Activated B cell treated with CpG ODN at 0.5 μM for 24 hours (primary cell): ENCODE data around the gene COX4I1. TPM values are rescaled to one million over a fixed set of nuclear protein-coding genes. Genes with fewer than 3 reads are reported as not detected.

Source experiments
- ATAC-seq: fragments of 200-7000 bp; cut with Tn5 transposase; one replicate; pipeline ENCODE4 v1.10.0; 2021; ENCODE audit warnings: low read depth, mild to moderate bottlenecking, moderate library complexity
- CTCF ChIA-PET: fragments of 350-600 bp; sonication (Branson Sonifier 250); formaldehyde crosslinking; loops from one replicate; lab custom pipeline; 2021; ENCODE audit warnings: antibody characterized with exemption; lab: Charles Lee
- POLR2A ChIA-PET: fragments of 350-600 bp; sonication (Branson Sonifier 250); formaldehyde crosslinking; loops from one replicate; lab custom pipeline; 2021; ENCODE audit warnings: antibody characterized with exemption; lab: Charles Lee
- DNase-seq: peaks from one replicate; pipeline ENCODE4 v3.0.0; 2022
- H3K27ac Mint-ChIP-seq: one replicate; pipeline ENCODE4 v1.8.0; 2020; ENCODE audit warnings: mixed read lengths
- H3K27me3 Mint-ChIP-seq: one replicate; pipeline ENCODE4 v1.8.0; 2021; ENCODE audit warnings: mixed read lengths
- H3K36me3 Mint-ChIP-seq: one replicate; pipeline ENCODE4 v1.8.0; 2021; ENCODE audit warnings: low read depth, mixed read lengths
- H3K4me1 Mint-ChIP-seq: one replicate; pipeline ENCODE4 v1.8.0; 2021; ENCODE audit warnings: mixed read lengths
- H3K4me3 Mint-ChIP-seq: one replicate; pipeline ENCODE4 v1.8.0; 2020; ENCODE audit warnings: mild to moderate bottlenecking, mixed read lengths
- H3K9me3 Mint-ChIP-seq: one replicate; pipeline ENCODE4 v1.8.0; 2020; ENCODE audit warnings: mixed read lengths
- CTCF ChIP-seq: fragments of 200-600 bp; IDR thresholded peaks from one replicate; pipeline ENCODE4 v1.8.0; 2022; ENCODE audit warnings: antibody characterized with exemption, mild to moderate bottlenecking
- intact Hi-C: fragments of 100-400 bp; cut with micrococcal nuclease; formaldehyde crosslinking; loops from one replicate; pipeline ENCODE4 v1.15.1; 2024
- total RNA-seq: library from RNA; stranded (reverse); gene quantifications from 2 replicates; pipeline ENCODE4 v1.2.3, GENCODE V29; 2022

The COX4I1 gene
- total RNA-seq, 1 donor from 2014 or later, result 578 TPM

GRCh38 chr16:85785927-85786326 is 13.6 kb upstream of the COX4I1 start:
- intact Hi-C loops, result no loop called here
- Mint-ChIP-seq H3K27ac (no peak overlapping the region), H3K36me3 (peaks cover 66% of the 10 kb centered on the region), H3K4me1 (peaks cover 16% of the 10 kb centered on the region), H3K9me3 (no peaks in the 10 kb centered on the region), H3K4me3 (no peak overlapping the region), H3K27me3 (no peaks in the 10 kb centered on the region)
- DNase-seq (no peak), ATAC-seq (no peak)
- no peak for TF ChIP-seq CTCF
- ChIA-PET POLR2A (no interaction called here), CTCF (no interaction called here)

- peaks cover 15% of the 10 kb centered on the region for H3K4me1 Mint-ChIP-seq
- H3K4me3 Mint-ChIP-seq, result no peak overlapping the region
- H3K36me3 Mint-ChIP-seq, result peaks cover 69% of the 10 kb centered on the region
- intact Hi-C loops, result no loop called here
- ChIA-PET CTCF (no interaction called here), POLR2A (no interaction called here)
- H3K27me3 Mint-ChIP-seq, result no peaks in the 10 kb centered on the region
- no peak for TF ChIP-seq CTCF
- H3K9me3 Mint-ChIP-seq, result no peaks in the 10 kb centered on the region
- no peak for ATAC-seq
- H3K27ac Mint-ChIP-seq, result no peak overlapping the region
- no peak for DNase-seq
Observed at GRCh38 chr16:85788819-85789218, 10.7 kb upstream of the COX4I1 start.

- CTCF ChIA-PET, result interaction anchor here (0.6 kb wide), 2 partner anchors 440 to 732 kb away, joined by 3 to 5 read pairs; no protein-coding TSS in a partner anchor
Observed at GRCh38 chr16:85789773-85790172, 9.7 kb upstream of the COX4I1 start.

GRCh38 chr16:85793662-85794298 is 5.7 kb upstream of the COX4I1 start:
- CTCF ChIA-PET, result interaction anchor here (0.6 kb wide), 1 partner anchor 23 kb away, joined by 3 read pairs; no protein-coding TSS in a partner anchor

More at GRCh38 chr16:85789773-85790172, 9.7 kb upstream of the COX4I1 start:
- POLR2A ChIA-PET, result no interaction called here
- no peak for DNase-seq
- ATAC-seq, result no peak
- no peak overlapping the region for H3K27ac Mint-ChIP-seq
- H3K36me3 Mint-ChIP-seq, result peaks cover 77% of the 10 kb centered on the region
- TF ChIP-seq CTCF, result no peak
- intact Hi-C loops, result no loop called here
- H3K4me1 Mint-ChIP-seq, result peaks cover 15% of the 10 kb centered on the region
- no peak overlapping the region for H3K4me3 Mint-ChIP-seq
- no peaks in the 10 kb centered on the region for H3K27me3 Mint-ChIP-seq
- no peaks in the 10 kb centered on the region for H3K9me3 Mint-ChIP-seq

GRCh38 chr16:85794696-85795095 is 4.8 kb upstream of the COX4I1 start:
- CTCF ChIA-PET, result no interaction called here
- ATAC-seq (no peak), DNase-seq (no peak)
- intact Hi-C loops, result no loop called here
- Mint-ChIP-seq H3K4me3 (no peak overlapping the region), H3K9me3 (no peaks in the 10 kb centered on the region), H3K4me1 (peaks cover 20% of the 10 kb centered on the region), H3K36me3 (peaks cover 67% of the 10 kb centered on the region), H3K27ac (no peak overlapping the region), H3K27me3 (no peaks in the 10 kb centered on the region)
- POLR2A ChIA-PET, result no interaction called here
- TF ChIP-seq CTCF, result no peak

More at GRCh38 chr16:85793662-85794298, 5.7 kb upstream of the COX4I1 start:
- peaks cover 70% of the 10 kb centered on the region for H3K36me3 Mint-ChIP-seq
- ATAC-seq (no peak), DNase-seq (no peak)
- H3K27ac Mint-ChIP-seq, result no peak overlapping the region
- intact Hi-C loops, result no loop called here
- POLR2A ChIA-PET, result no interaction called here
- H3K9me3 Mint-ChIP-seq, result no peaks in the 10 kb centered on the region
- no peak for TF ChIP-seq CTCF
- H3K4me1 Mint-ChIP-seq, result peaks cover 26% of the 10 kb centered on the region
- H3K4me3 Mint-ChIP-seq, result no peak overlapping the region
- H3K27me3 Mint-ChIP-seq, result no peaks in the 10 kb centered on the region
